ENCODE results near the gene PNPLA7.

GRCh38 chr9:137593176-137593575 lies 43.0 kb upstream of the PNPLA7 start:
- TF ChIP-seq ARNT (IDR thresholded peaks at IDR 0.05) (no peak), SP1 (IDR thresholded peaks at IDR 0.05) (no peak), BHLHE40 (IDR thresholded peaks at IDR 0.05; ENCODE audit: borderline replicate concordance) (no peak)

Measured in HEK293T (cell line).